ENCODE results near the gene SNX2.
"Not testable (repeated sequence)": the region's sequence is repeated elsewhere in the genome, so short reads cannot be mapped to it uniquely, and the experiment has no call there.

Gene SNX2, protein sequence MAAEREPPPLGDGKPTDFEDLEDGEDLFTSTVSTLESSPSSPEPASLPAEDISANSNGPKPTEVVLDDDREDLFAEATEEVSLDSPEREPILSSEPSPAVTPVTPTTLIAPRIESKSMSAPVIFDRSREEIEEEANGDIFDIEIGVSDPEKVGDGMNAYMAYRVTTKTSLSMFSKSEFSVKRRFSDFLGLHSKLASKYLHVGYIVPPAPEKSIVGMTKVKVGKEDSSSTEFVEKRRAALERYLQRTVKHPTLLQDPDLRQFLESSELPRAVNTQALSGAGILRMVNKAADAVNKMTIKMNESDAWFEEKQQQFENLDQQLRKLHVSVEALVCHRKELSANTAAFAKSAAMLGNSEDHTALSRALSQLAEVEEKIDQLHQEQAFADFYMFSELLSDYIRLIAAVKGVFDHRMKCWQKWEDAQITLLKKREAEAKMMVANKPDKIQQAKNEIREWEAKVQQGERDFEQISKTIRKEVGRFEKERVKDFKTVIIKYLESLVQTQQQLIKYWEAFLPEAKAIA

DNA sequence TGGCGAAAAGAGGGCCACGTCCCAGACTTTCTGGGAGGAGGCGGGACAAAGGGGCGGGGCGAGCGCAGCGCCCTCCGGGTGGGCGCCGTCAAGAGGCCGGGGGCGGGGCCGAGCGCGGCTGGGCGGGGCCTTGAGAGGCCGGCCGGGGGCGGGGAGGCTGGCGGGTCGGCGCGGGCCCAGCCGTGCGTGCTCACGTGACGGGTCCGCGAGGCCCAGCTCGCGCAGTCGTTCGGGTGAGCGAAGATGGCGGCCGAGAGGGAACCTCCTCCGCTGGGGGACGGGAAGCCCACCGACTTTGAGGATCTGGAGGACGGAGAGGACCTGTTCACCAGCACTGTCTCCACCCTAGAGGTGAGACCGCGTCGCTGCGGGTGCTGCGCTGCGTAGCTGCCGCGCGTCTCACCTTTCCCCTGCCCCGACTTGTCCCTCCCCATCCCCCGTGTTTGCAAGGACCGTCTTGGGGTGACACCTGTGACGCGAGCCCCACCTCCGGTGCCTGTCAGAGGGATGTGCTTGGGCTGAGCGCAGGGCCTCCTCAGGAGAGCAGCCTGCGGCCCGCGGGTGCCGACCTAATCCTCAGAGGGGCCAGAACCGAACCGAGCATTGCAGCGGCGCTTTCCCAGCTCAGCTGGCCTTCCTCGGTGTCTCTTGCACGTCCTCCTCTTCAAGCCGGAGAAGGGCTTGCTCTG lies at the start of gene SNX2:
TSS of gene SNX2 (plus strand) at position 220 of the 689 bp plus-strand sequence. CDS start at position 244, 24 bp downstream.
- peak; percentile 83 for DNase-seq

DNA sequence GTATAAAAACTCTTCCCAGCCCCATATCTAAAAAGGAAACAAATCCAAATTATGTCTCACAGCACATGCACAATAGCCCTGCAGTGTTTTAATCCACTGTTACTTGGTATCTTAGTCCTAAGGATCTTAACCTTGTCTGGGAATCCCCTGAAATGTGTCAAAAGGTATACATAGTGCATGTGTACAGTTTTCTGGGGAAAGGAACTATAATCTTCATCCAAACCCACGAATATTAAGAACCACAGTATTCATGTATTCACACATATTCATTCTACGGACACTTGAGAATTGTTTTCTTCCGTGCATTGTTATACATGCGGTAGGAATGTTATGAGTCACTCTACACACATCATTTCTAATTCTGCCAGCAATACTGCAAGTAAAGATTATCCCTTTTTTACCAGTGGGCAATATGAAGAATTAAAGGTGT lies 47.8 kb upstream of the SNX2 start:
- peak; percentile 69 for DNase-seq

DNA sequence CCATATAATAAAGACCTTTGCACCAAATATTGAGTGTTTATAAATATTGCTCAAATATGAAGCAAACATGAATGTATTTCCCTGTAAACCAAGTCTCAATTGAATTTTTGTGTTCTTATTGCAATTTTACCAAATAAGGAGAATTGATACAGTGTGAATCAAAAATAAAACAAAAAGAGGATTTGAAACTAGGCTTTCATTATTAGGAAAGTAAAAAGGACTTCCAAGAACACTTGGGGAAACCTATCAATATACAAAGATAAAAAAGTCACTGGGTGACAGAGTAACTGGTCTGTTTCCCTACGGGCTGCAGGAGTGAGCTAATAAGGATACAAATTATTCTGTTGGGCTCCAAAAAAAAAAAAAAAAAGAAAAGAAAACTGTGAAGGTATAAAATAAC lies 44.8 kb upstream of the SNX2 start:
- DNase-seq, result no peak

DNA sequence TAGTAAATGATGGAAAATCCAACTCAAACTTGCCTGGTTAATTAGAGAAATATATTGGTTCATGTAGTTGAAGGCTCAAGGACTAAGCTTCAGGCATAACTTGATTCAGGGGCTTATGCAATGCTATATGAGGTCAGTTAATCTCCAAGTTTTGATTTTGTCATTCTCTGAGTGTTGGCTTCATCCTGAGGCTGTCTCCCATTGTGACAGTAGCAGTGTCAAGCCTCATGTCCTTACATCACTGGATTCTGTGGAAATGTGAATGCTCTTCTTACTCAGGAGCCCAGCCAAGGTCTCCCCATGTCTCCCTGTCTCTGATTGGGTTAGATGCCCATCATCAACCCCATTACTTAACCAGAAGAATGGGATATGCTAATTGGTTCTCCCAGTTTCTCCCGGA lies 44.4 kb upstream of the SNX2 start:
- no peak for DNase-seq

DNA sequence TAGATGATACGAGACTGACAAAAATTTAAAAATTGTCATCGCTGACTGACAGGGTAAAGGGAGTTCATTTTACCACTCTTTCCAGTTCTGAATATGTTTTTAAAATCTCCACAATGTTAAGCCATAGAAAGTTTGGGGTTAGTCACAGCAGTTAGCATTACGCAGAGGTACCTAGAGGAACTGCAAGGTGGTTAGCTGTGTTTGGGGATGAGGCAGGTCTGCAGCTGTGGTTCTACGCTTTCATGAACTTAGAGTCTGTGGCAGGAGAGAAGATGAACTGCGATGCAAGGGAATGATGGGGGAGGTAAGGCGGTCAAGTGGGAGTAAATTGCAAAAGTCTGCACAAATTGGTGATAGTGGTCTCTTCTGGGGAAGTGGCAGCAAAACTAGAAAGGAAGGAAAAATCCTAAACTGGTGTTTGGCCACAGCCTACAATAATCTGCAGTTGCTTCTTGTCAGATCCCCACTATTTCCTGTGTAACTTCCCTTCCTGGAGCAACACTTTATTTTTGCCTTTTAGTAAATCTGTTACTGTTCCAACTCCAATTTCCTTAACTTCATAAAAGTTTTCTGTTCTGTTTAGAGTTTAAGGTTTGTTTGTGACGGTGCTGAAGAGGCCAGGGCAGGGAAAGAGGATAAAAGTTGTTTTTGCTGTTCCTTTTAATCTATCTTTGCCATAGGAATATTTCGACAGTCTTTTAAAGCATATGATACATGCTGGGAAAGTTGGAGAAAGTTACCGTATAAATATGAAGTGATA lies 38.6 kb upstream of the SNX2 start:
- DNase-seq, result no peak

DNA sequence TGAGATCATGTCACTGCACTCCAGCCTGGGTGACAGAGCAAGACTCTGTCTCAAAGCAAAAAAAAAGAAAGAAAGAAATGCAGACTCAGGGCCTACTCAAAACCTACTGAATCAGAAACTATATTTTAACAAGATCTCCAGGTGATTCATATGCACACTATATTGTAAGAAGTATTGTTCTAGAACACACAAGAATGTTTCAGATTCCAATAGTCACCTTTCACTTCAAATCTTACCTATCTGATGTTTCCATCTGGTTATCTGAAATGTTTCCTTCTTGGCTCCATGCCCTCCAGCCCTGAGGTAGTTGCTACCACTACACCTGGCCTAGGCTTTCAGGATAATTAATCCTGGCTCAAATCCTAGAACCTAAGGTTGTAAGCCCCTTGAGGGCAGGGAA lies 36.8 kb upstream of the SNX2 start:
- DNase-seq, result no peak

DNA sequence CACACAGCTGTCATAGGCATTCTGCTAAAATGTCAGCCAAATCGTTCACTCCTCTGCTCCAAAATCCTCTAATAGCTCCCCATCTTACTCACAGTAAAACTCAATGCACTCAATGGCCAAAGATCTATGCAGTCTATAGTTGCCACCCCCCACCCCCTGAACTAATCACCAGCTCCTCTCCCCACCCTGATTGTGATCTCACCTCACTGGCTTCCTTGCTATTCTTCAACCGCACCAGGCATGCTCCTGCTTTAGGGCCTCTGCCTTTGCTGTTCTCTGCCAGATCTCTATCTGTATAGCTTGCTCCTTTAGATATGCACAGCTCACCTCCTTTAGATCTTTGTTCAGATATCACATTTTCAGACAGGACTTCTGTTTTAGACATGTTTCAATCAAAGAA lies 33.2 kb upstream of the SNX2 start:
- peak; percentile 6 for DNase-seq

DNA sequence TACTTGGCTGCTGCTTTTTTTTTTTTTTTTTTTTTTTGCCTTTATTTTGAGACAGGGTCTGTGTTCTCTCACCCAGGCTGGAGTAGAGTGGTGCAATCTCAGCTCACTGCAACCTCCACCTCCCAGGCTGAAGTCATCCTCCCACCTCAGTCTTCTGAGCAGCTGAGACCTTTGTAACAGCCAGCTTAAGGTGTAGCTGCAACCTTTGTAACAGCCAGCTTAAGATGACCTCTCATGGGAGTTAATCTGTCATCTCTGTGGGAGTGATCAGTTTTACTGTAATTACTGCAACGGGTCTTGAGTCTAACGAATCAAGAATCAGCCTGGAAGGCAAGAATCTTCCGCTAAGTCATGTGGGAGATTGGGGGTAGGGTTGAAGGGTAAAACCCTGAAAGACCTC lies 31.6 kb upstream of the SNX2 start:
- no peak for DNase-seq

DNA sequence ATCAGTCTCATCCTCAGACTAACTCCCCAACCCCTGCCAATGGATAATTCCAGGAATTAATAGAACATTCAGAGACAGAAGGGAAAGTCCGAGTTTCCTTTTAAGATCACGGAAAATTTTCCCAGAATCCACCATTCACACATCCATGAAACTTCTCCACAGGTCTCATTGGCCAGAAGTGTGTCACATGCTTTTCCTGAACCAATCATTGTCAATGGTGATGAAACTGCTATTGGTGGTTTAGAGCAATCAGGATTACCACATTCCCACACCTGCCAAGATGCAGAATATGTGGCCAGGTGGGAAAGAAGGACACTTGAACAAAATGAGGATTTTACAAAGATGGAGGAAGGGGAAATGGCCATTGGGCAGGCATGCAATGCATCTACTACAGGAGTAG lies 29.3 kb upstream of the SNX2 start:
- DNase-seq, result no peak

DNA sequence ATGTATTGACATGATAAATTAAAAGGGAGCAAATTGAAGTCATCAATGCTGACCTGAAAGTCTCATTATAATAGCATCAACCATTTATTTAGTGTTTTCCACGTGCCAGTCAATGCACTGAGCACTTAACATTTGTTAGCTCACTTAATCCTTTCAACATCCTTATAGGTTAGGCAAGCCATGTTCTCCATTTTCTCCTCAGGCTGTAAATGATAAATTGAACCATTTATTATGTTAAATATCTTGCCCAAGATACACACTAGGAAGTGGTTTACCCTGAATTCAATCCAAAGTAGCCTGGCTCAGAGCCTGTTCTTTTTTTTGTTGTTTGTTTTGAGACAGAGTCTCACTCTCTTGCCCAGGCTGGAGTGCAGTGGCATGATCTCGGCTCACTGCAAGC lies 25.0 kb upstream of the SNX2 start:
- no peak for DNase-seq

DNA sequence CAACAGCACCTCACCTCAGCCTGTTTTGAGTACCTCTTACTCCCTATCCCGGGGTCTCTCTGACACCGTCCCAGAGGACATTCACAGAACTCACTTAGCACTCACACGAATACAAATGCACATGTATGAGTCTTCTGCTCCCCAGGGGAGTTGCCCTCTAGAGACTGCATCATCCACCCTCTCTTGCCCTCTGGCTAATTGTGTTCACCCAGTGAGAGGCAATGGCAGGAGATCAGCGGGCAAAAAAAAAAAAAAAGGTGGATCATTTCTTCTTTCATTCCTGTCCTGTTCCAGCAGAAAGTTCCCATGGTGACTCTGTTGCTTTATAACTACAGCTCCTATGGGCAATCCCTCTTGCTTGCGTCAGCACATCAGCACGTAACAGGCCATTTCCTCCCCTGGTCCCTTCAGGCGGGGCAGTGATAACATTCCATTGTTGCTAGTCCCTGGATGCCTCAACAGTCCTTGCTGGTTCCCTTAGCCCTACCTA lies 23.5 kb upstream of the SNX2 start:
- DNase-seq, result no peak

DNA sequence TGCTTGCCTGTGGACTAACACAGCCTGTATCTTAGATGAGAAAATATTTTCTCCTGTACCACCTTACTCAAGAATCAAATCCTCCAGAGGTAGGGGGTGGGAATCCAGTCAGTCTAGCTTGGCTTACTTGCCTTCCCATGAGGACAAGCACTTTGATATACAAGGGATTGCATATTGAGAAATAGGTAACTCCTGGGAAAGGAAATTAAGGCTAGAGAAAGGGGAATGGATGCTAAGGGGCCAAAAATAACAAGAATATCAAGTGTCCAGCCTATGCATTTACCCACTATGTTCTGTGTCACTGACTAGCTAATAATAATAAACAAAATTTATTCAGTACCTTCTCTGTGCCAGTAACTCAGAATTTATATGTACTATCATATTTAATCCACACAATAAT lies 21.4 kb upstream of the SNX2 start:
- DNase-seq, result no peak

DNA sequence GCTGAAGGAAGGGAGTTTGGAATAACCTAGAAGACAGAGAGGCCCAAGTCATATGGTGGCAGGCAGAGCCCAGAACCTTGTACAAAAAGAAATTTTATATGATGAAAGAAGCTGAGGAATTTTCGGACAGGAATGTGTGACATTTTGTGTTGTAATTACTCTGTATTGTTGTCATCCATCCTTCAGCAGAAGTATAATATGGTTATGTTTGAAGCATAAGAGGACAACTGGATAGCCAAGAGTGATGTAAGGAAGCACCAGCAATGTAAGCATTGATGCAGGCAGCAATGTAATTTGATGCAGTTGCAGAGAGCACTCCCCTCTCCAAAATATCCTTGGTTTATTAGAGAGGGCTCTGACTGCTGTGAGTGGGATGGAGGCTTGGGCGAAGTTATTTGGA lies 19.1 kb upstream of the SNX2 start:
- no peak for DNase-seq

DNA sequence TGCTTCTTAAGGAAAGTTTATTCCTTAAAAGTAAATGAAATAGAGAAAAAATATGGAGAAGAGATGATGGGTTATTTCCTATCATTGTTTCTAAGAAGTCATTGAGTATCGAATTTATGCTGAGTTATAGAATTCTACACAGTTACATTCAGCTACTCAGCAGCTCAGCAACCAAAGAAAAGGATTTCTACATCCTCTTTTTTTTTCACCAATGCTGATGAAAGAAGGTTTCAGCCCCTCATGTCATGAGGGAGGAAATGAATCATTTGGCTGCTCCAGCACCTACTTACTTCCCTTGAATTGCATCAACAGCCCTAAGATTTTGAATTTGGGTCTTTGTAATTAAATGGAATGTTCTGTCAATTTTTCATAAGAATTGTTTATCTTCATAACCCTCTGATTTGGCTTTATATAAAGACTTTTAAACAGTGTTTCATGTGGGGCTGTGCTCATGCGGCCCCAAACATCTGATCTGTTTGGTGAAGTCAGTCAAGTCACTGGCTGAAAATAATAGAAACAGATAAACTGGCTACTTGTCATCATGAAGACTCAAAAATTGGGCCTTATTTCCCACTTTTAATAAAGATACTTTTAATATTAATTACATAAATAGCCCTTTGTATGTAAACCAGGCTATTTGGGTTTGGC lies 18.5 kb upstream of the SNX2 start:
- DNase-seq, result peak; percentile 87

DNA sequence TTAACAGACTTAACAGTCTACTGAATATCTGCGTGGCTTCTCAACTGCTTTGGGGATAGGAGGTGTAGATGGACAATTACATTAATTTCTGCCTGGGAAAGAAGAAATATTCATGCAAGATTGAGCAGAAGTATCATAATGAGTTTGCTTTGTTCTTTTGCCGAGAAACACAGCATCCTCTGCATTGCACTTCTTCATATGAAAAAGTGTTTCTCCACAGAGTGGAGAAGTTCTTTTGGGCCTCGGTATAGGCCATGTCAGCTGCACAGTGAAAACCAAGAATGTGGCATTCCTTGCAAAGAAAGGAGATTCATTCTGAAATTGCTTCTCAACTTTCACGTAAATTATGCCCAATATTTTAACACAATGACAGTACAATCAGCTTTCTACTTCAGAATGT lies 17.6 kb upstream of the SNX2 start:
- no peak for DNase-seq

DNA sequence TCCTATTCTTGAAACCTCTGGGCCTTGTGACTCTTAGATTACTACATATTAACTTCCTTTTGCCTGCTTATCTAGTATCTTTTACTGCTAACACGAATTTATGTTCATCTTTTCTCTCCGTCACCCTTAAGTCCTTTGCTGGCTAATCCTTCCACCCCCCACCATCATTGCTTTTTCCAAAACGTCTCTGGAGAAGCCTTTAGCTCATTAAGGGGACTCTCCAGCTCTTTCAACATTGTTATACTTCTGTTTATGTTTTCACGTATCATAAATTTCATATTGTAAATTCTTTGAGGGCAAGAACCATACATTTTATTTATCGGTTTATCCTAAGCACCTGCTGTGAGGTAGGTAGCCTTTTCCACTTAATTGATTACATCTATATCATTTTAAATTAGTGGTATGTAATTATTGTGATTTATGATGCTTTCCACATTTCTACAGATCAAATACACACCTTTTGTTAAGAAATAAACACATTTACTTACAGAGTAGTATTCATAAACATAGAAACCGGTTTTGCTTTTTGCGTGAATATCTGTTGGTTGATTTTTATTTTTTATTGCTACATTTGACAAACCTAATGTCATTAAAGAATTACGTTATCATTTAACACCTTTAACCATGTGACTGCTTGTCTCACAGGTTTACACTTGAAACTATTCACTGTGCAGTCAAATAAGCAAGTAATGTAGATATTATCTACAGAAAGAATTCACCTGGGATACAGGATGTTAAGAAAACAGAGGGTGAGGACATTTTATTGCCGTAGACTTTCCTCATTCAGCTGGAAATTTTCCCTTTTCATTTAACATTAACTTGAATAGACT lies 15.4 kb upstream of the SNX2 start:
- DNase-seq, result no peak

DNA sequence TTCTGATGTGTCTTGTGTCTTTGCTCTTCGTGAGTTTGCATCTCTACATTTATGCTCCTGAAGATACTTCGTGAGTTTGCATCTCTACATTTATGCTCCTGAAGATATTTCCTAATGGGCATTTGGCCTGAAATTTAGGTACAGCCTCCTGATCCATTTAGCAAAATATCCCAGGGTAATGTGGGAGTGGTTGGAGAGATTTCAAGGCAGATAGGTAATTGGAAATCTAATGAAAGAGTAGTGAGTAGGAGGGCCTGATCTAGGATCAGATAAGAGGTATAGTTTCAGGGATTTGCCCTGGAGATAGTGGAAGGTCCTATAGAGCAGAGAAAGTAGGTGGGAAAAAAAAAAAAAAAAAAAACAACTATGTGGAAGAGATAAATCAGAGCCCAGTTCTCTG lies 14.6 kb upstream of the SNX2 start:
- no peak for DNase-seq

DNA sequence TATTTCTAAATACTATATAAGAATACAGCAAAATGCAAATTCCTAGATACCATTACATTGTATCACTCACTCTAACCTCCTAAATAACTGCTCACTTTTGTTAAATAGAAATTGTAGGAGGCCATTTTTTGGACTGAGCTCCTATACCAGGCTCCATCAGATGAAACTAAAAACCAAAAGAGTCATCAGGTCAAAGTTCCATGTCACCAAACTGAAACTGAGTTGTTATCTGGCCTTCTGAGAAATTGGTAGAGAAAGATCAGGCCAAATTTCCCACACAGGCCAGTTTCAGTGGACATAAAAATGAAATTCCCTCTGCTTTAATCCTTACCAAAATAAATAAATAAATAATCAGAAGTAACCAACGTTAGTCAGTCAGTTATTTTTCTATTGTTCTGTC lies 13.8 kb upstream of the SNX2 start:
- no peak for DNase-seq

DNA sequence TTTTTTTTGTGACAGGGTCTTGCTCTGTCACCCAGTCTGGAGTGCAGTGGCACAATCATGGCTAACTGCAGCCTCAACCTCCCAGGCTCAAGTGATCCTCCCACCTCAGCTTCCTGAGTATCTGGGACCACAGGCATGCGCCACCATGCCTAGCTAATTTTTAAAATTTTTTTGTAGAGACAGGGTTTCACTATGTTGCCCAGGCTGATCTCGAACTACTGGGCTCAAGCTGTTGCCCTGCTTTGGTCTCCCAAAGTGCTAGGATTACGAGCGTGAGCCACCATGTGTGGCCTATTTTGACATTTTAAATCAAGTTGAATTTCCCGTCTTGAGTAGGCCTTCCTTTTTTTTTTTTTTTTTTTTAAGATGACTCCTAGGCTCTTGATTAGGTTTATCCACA lies 13.0 kb upstream of the SNX2 start:
- DNase-seq, result not testable (repeated sequence)

DNA sequence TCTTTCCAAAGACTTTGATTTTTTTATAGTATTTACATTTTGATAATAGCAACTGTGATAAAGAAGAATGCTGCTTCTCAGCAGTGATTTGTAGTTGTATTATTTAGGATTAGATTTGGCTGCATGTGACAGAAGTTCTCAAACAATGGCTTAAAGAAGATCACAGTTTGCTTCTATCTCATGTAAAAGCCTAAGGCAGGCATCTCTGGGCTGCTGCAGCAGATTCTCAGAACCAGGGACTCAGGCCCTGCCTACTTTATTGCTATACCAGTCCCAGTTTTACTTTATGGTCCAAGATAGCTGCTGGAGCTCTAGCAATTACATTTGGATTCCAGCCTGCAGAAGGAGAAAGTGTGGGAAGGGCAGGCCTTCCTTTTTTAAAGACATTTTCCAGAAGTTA lies 8.8 kb upstream of the SNX2 start:
- DNase-seq, result no peak

DNA sequence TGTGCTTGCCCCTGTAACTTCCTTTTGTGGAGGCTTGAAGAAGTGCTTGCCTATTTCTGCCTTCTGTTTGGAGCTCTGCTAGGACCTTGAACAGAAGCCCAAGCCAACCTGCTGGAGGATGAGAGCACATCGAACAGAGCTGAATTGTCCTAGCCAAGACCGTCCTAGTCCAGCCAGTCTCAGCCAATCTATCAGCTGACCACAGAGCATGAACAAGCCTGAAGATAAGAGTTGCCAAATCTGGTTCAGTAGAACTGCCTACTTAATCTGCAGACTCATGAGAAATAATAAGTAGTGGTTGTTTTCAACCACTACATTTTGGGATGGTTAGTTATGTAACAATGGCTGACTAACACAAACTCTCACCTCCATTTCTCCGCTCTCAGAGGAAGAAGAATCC lies 4.4 kb upstream of the SNX2 start:
- no peak for DNase-seq

DNA sequence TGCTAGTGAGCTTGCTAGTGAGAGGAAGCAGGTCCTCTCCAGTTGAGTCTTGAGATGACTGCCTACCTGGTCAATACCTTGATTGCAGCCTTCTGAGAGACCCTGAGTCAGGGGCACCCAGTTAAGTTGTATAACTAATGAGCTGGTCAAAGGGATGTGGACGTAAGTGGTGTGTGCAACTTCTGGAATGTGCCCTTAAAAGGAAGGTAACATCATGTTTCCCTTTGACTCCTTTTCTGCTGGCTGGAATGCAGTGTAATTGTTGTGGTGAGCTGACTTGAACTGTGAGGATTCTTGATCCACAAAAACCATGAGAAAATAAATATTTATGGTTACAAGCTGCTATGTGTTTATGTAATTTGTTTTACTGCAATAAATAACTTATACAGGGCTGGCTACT lies 2.4 kb upstream of the SNX2 start:
- peak; percentile 68 for DNase-seq

Data from HCEC 1CT (cell line).